H1 (cell line): ENCODE measurements around the gene TPSG1. TPM values are rescaled to one million over a fixed set of nuclear protein-coding genes. Genes with fewer than 3 reads are reported as not detected.

Experiments
- GTF2F1 ChIP-seq: IDR thresholded peaks from 2 replicates; pipeline ENCODE4 v1.6.1; 2012; ENCODE audit warnings: low read depth, low read length, improper control_type of control experiment, borderline replicate concordance
- PHF8 ChIP-seq: fragments of 200-600 bp; sonication (generic); conservative IDR thresholded peaks from 2 replicates; pipeline ENCODE4 v1.7.1; 2012; ENCODE audit warnings: low read depth, mild to moderate bottlenecking, inconsistent platforms, low read length, moderate library complexity
- polyA plus RNA-seq, 7 experiments: library from polyadenylated mRNA; depleted of rRNA in 3 of 7; stranded (reverse) in 5 of 7; unstranded in 2 of 7; fragments of >200 nt in 5 of 7; fragments of 200-250 nt in 2 of 7; gene quantifications; 1 replicate in 5 of 7; 2 replicates in 1 of 7; 4 replicates in 1 of 7; pipeline versions ENCODE4 v1.2.1 to v1.2.3, GENCODE V29; 2011 to 2013; ENCODE audit warnings: missing spikeins in 2 of 7, mixed read lengths in 2 of 7
- total RNA-seq: library from RNA; stranded (reverse); fragmentation: NEBNext Ultra II Directional; extraction: Animal tissue kit (Norgen Biotek cat#: 25700); gene quantifications from 2 replicates; pipeline ENCODE4 v1.2.1, GENCODE V29; 2021
- TF ChIP-seq, protein P1 (sequence below), 3 experiments: IDR thresholded peaks; 1 replicate in 2 of 3; 2 replicates in 1 of 3; pipeline versions ENCODE4 v1.5.1 to v1.6.1; 2011; ENCODE audit warnings: low read length in 3 of 3, mild to moderate bottlenecking in 3 of 3, inconsistent platforms in 2 of 3, low read depth in 1 of 3, moderate library complexity in 1 of 3; ENCODE audit not compliant: insufficient read depth in 1 of 3; ENCODE audit errors: control extremely low read depth in 1 of 3

Gene TPSG1
- total and polyA plus RNA-seq, 2 of the 8 experiments (the other 6 are each of a cell fraction or from before 2014, with no cell fraction given): not detected

DNA sequence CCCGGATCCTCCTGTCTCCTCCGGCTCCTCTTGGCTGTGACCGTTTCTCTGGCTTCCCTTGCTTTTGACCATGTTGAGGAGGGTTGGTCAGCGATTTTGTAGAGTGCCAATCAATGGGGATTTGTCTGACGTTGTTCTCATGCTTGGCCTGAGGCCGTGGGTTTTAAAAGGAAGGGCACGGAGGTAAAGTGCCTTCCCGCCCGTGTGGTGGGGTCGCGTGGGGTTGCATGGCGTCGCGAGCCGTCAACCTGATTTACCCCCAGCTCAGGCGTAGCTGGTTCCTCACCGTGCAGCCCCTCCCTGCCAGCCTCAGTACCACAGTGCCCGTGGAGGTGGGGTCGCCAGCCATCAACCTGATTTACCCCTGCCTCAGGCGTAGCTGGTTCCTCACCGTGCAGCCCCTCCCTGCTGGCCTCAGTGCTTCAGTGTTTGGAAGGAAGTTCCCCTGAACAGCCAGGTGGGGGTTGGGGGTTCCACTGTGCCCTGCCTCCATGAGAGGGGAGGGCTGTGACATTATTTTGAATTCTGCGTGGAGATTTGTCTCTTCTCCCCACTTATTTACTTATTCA, 20.5 kb upstream of the TPSG1 start (continued):
- TF ChIP-seq, protein P1, sequence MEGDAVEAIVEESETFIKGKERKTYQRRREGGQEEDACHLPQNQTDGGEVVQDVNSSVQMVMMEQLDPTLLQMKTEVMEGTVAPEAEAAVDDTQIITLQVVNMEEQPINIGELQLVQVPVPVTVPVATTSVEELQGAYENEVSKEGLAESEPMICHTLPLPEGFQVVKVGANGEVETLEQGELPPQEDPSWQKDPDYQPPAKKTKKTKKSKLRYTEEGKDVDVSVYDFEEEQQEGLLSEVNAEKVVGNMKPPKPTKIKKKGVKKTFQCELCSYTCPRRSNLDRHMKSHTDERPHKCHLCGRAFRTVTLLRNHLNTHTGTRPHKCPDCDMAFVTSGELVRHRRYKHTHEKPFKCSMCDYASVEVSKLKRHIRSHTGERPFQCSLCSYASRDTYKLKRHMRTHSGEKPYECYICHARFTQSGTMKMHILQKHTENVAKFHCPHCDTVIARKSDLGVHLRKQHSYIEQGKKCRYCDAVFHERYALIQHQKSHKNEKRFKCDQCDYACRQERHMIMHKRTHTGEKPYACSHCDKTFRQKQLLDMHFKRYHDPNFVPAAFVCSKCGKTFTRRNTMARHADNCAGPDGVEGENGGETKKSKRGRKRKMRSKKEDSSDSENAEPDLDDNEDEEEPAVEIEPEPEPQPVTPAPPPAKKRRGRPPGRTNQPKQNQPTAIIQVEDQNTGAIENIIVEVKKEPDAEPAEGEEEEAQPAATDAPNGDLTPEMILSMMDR (IDR thresholded peaks at IDR 0.05; ENCODE audit: control extremely low read depth in 1 of 3, insufficient read depth in 1 of 3, low read depth in 1 of 3, low read length in 3 of 3): no peak
- TF ChIP-seq GTF2F1: no peak
- TF ChIP-seq PHF8: no peak
